Esophagus squamous epithelium (tissue), 5 donors: ENCODE results near the gene MTA3. TPM values are rescaled to one million over a fixed set of nuclear protein-coding genes. Genes with fewer than 3 reads are reported as not detected.

Source experiments
- DNase-seq: peaks from one replicate; lab custom pipeline; 2025; lab: John Stamatoyannopoulos, UW
- H3K27ac ChIP-seq, 4 donors: fragments of 200-600 bp; sonication (generic); one replicate each; pipeline ENCODE4 v1.5.1; 2016 to 2019; ENCODE audit warnings: mild to moderate bottlenecking in 1 of 4
- H3K27me3 ChIP-seq, 4 donors: fragments of 200-600 bp; sonication (generic); 1 replicate in 3 of 4; 2 replicates in 1 of 4; pipeline versions ENCODE4 v1.5.1 to v1.6.0; 2017 to 2021; ENCODE audit warnings: antibody characterized with exemption in 1 of 4
- H3K36me3 ChIP-seq, 3 donors: fragments of 200-600 bp; sonication (generic); one replicate each; pipeline ENCODE4 v1.5.1; 2016 to 2019
- H3K4me1 ChIP-seq, 3 donors: fragments of 200-600 bp; sonication (generic); one replicate each; pipeline ENCODE4 v1.5.1; 2017 to 2019
- H3K4me3 ChIP-seq, 4 donors: fragments of 200-600 bp; sonication (generic); 1 replicate in 3 of 4; 2 replicates in 1 of 4; pipeline ENCODE4 v1.5.1; 2016 to 2019; ENCODE audit warnings: mild to moderate bottlenecking in 2 of 4, moderate library complexity in 1 of 4
- H3K9me3 ChIP-seq, 3 donors: fragments of 200-600 bp; sonication (generic); one replicate each; pipeline ENCODE4 v1.5.1; 2016 to 2019
- POLR2A ChIP-seq, 4 donors: fragments of 450-650 bp; IDR thresholded peaks; one replicate each; pipeline ENCODE4 v1.6.1; 2017; ENCODE audit warnings: antibody characterized with exemption in 4 of 4, mild to moderate bottlenecking in 4 of 4, moderate library complexity in 3 of 4
- WGBS, 2 donors: methylation state at CpG; one replicate each; pipeline ENCODE4 v1.1.5; 2018; 5-methylcytosine and 5-hydroxymethylcytosine counted together
- intact Hi-C: fragments of 100-400 bp; cut with DNase I; formaldehyde crosslinking; loops from one replicate; pipeline ENCODE4 v1.15.0; 2022
- total RNA-seq, 4 donors: library from RNA; depleted of rRNA; stranded (reverse); fragments of >200 nt; gene quantifications; one replicate each; pipeline ENCODE4 v1.1.0, GENCODE V29; 2016
- TF ChIP-seq, protein P1 (sequence below), 6 experiments: fragments of 450-650 bp in 4 of 6; fragments of 200-600 bp in 2 of 6; sonication (generic) in 2 of 6; IDR thresholded peaks; one replicate each; pipeline ENCODE4 v1.5.1; 2016 to 2019; ENCODE audit warnings: antibody characterized with exemption in 6 of 6, mild to moderate bottlenecking in 4 of 6, moderate library complexity in 4 of 6
- donor health status: DM: yes; HTN: yes; CAD: no.

MTA3 gene
- total RNA-seq, 4 donors from 2014 or later = 26.5 to 37.2 (median 34.4) TPM

DNA sequence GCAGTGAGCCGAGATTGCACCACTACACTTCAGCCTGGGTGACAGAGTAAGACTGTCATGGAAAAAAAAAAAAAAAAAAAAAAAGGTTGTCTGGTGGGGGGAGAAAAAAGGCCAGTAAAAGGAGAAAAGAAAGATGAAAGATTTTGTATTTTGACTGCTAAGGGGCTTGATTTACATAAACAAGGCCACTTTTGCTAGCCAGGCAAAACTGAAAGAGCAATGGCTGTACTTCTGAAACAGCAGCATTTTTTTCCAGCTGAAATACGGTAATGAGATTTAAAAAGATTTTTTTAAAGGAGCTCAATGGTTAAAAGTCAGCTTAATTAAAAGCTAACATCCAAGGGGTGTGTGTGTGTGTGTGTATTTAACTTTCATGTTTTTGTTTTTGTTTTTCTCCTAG, 206.8 kb downstream of the MTA3 start:
- no peak overlapping the region for H3K4me3 ChIP-seq
- H3K4me1 ChIP-seq = no peaks in the 10 kb centered on the region
- H3K36me3 ChIP-seq = peaks cover 0 to 8% (median 0%) of the 10 kb centered on the region in 3 donors
- H3K27ac ChIP-seq = no peak overlapping the region
- DNase-seq = no peak
- no peaks in the 10 kb centered on the region for H3K9me3 ChIP-seq
- 56 to 61% methylated on average over 2 of the region's 2 CpGs for WGBS, 2 donors
- intact Hi-C loops = no loop called here
- no peak for TF ChIP-seq POLR2A (IDR thresholded peaks at IDR 0.05)
- TF ChIP-seq, protein P1, sequence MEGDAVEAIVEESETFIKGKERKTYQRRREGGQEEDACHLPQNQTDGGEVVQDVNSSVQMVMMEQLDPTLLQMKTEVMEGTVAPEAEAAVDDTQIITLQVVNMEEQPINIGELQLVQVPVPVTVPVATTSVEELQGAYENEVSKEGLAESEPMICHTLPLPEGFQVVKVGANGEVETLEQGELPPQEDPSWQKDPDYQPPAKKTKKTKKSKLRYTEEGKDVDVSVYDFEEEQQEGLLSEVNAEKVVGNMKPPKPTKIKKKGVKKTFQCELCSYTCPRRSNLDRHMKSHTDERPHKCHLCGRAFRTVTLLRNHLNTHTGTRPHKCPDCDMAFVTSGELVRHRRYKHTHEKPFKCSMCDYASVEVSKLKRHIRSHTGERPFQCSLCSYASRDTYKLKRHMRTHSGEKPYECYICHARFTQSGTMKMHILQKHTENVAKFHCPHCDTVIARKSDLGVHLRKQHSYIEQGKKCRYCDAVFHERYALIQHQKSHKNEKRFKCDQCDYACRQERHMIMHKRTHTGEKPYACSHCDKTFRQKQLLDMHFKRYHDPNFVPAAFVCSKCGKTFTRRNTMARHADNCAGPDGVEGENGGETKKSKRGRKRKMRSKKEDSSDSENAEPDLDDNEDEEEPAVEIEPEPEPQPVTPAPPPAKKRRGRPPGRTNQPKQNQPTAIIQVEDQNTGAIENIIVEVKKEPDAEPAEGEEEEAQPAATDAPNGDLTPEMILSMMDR (IDR thresholded peaks at IDR 0.05) = no peak
- H3K27me3 ChIP-seq = no peaks in the 10 kb centered on the region

DNA sequence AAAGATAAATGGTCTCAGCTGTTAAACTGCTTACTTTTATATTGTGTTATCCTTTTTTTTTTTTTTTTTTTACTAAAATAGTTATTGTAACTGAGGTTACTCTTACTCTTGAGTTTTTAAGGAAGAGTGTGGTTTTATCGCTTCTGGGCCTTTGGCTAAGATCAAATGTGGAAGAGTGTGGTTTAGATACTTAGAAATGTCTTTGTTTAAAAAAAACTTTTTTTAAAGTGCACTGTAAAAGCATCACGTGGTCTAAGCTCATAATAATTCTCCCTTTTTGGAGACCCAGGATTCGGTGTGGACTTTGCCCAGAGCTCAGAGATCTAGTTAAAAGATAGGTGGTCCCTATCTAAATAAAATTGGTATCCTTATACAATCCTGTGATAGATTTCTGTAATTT, 207.4 kb downstream of the MTA3 start:
- no peaks in the 10 kb centered on the region for H3K9me3 ChIP-seq
- peaks cover 0 to 8% (median 0%) of the 10 kb centered on the region in 3 donors for H3K36me3 ChIP-seq
- 60 to 62% methylated on average over 3 of the region's 3 CpGs for WGBS, 2 donors
- TF ChIP-seq POLR2A (IDR thresholded peaks at IDR 0.05) = no peak
- TF ChIP-seq, protein P1 (IDR thresholded peaks at IDR 0.05) = no peak
- no peak overlapping the region for H3K4me3 ChIP-seq
- H3K27ac ChIP-seq = no peak overlapping the region
- intact Hi-C loops = no loop called here
- DNase-seq = no peak
- H3K4me1 ChIP-seq = no peaks in the 10 kb centered on the region
- H3K27me3 ChIP-seq = no peaks in the 10 kb centered on the region

DNA sequence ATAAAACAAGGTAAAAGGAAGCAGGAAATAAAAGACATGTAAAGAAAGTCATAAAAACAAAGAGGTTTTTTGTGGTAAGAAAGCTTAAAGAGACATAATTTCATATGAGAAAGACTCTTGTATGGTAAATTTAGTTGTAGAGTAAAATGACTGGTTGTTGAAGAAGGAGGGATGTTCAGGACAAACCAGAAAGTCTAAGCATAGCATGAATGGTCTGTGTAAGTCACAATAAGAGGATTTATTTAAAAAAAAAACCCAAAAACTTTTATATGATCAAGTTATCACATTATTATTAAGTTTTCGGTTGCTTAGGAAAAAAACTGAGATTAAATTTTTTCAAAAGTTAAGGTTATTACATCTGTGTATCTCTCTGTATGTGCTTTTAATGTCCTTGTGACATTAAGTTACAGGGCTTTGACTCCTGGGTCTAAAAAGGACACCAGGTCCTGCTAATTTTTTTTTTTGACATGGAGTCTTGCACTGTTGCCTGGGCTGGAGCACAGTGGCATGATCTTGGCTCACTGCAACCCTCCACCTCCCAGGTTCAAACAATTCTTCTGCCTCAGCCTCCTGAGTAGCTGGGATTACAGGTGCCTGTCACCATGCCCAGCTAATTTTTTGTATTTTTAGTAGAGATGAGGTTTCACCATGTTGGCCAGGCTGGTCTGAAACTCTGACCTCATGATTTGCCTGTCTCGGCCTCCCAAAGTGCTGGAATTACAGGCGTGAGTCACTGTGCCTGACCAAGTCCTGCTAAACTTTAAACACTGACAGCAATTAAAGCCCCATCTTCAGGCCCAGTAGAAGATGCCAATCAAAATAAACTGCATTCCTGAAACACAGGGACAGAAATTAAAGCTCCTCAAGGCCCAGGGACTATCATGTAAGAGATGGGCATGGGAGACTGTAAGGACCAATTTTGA, 209.7 kb downstream of the MTA3 start:
- no peak for DNase-seq
- no peak overlapping the region for H3K27ac ChIP-seq
- TF ChIP-seq, protein P1 (IDR thresholded peaks at IDR 0.05) = no peak
- TF ChIP-seq POLR2A (IDR thresholded peaks at IDR 0.05) = no peak
- H3K36me3 ChIP-seq = peaks cover 0 to 15% (median 0%) of the 10 kb centered on the region in 3 donors
- WGBS, 2 donors = 75 to 97% methylated on average over 2 of the region's 3 CpGs
- no peak overlapping the region for H3K4me3 ChIP-seq
- intact Hi-C loops = no loop called here
- H3K27me3 ChIP-seq = no peaks in the 10 kb centered on the region
- no peaks in the 10 kb centered on the region for H3K9me3 ChIP-seq
- no peaks in the 10 kb centered on the region for H3K4me1 ChIP-seq

DNA sequence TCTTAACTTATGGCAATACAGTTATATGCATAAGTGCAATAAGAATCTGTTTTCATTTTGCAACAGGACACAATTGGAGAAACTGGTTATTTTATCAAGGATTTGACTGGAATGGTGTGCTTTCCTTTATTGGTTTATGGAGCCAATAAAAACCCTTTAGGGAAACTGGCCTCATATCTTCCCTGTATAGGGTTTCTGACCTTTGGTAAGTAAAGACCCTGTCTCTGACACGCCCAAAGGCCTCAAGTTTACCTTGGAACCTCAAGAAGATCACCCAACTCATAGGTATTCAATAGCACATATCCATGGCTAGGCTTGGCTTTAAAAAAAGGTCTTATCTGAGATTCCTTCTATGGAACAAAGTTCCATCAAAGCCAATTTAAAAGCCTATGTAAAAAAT, 212.7 kb downstream of the MTA3 start:
- intact Hi-C loops = no loop called here
- 67 to 93% methylated on average over 1 of the region's 1 CpG for WGBS, 2 donors
- TF ChIP-seq, protein P1 (IDR thresholded peaks at IDR 0.05) = no peak
- no peak for TF ChIP-seq POLR2A (IDR thresholded peaks at IDR 0.05)
- peaks cover 0 to 25% (median 0%) of the 10 kb centered on the region in 3 donors for H3K36me3 ChIP-seq
- H3K27me3 ChIP-seq = no peaks in the 10 kb centered on the region
- H3K27ac ChIP-seq = no peak overlapping the region
- no peak for DNase-seq
- peaks cover 0 to 8% (median 0%) of the 10 kb centered on the region in 3 donors for H3K4me1 ChIP-seq
- no peaks in the 10 kb centered on the region for H3K9me3 ChIP-seq
- no peak overlapping the region for H3K4me3 ChIP-seq

DNA sequence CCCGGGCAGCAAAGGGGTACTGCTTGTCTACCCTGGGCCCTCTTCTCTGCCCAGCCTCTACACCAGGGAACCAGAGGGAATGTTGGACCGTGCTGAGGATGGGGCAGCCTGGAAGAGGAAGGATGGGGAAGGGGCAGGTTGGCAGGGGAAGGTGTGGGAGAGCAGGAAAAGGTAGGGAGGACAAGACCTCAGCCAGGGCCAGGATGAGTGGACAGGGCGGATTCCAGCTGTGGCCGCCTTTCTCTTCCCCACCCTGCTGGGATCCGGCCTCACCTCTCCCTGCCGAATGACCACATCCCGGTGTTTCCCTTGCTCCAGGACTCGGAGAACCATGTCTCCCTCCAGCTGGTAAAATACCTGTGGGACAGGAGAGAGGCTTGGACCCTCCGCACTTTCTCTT, 215.1 kb downstream of the MTA3 start:
- Histone ChIP-seq H3K4me1 (peaks cover 0 to 18% (median 4%) of the 10 kb centered on the region in 3 donors), H3K4me3 (no peak overlapping the region), H3K27ac (no peak overlapping the region), H3K27me3 (no peaks in the 10 kb centered on the region), H3K9me3 (no peaks in the 10 kb centered on the region), H3K36me3 (peaks cover 0 to 20% (median 0%) of the 10 kb centered on the region in 3 donors)
- no peak for TF ChIP-seq POLR2A (IDR thresholded peaks at IDR 0.05)
- TF ChIP-seq, protein P1 (IDR thresholded peaks at IDR 0.05) = no peak
- 80 to 92% methylated on average over 7 to 9 of the region's 9 CpGs for WGBS, 2 donors
- DNase-seq = no peak
- intact Hi-C loops = no loop called here
